EL (cell line): Measurements from ENCODE around the gene C11orf16.
"Not testable (repeated sequence)": the region's sequence is repeated elsewhere in the genome, so short reads cannot be mapped to it uniquely, and the experiment has no call there.

ENCODE experiments used
- DNase-seq: peaks from one replicate; pipeline ENCODE4 v3.0.0-alpha.2; 2016

The C11orf16 gene

GRCh38 chr11:8932564-8933180 is at the start of gene C11orf16:
Gene C11orf16, minus strand, starts transcription at chr11:8932947. Its CDS starts 639 bp downstream, at chr11:8932308.
- DNase-seq, result no peak

- no peak for DNase-seq
Observed at GRCh38 chr11:8980485-8980884, 47.7 kb upstream of the C11orf16 start.

GRCh38 chr11:8979365-8979764 is 46.6 kb upstream of the C11orf16 start:
- DNase-seq, result not testable (repeated sequence)

GRCh38 chr11:8973121-8973520 is 40.4 kb upstream of the C11orf16 start:
- DNase-seq, result no peak

GRCh38 chr11:8971924-8972316 is 39.2 kb upstream of the C11orf16 start:
- DNase-seq, result no peak

GRCh38 chr11:8971196-8971923 is 38.6 kb upstream of the C11orf16 start:
- DNase-seq, result no peak

- no peak for DNase-seq
Observed at GRCh38 chr11:8967184-8967583, 34.4 kb upstream of the C11orf16 start.

- DNase-seq, result peak; percentile 92
Observed at GRCh38 chr11:8964324-8965320, 31.9 kb upstream of the C11orf16 start, which contains the start of gene TMEM9B. Gene TMEM9B, minus strand, starts transcription at chr11:8964442. Its CDS starts 129 bp downstream, at chr11:8964313.

- peak; percentile 72 for DNase-seq
Observed at GRCh38 chr11:8963569-8964323, 31.0 kb upstream of the C11orf16 start.

GRCh38 chr11:8962841-8963240 is 30.1 kb upstream of the C11orf16 start:
- no peak for DNase-seq

GRCh38 chr11:8961401-8961800 is 28.7 kb upstream of the C11orf16 start:
- no peak for DNase-seq

GRCh38 chr11:8959546-8960166 is 26.9 kb upstream of the C11orf16 start:
- peak; percentile 80 for DNase-seq

- DNase-seq, result no peak
Observed at GRCh38 chr11:8956860-8957259, 24.1 kb upstream of the C11orf16 start.

GRCh38 chr11:8948886-8949285 is 16.1 kb upstream of the C11orf16 start:
- DNase-seq, result no peak

- no peak for DNase-seq
Observed at GRCh38 chr11:8947230-8947943, 14.6 kb upstream of the C11orf16 start.

- no peak for DNase-seq
Observed at GRCh38 chr11:8942518-8943066, 9.8 kb upstream of the C11orf16 start, which contains the start of gene ASCL3. Gene ASCL3, minus strand, starts transcription at chr11:8943016. Its CDS starts 4,855 bp downstream, at chr11:8938161.

- DNase-seq, result no peak
Observed at GRCh38 chr11:8941341-8942103, 8.8 kb upstream of the C11orf16 start.

GRCh38 chr11:8937659-8938058 is 4.9 kb upstream of the C11orf16 start:
- DNase-seq, result no peak

- DNase-seq, result no peak
Observed at GRCh38 chr11:8937159-8937558, 4.4 kb upstream of the C11orf16 start.

- not testable (repeated sequence) for DNase-seq
Observed at GRCh38 chr11:8935789-8936188, 3.0 kb upstream of the C11orf16 start.
